Caco-2 (cell line): ENCODE results near the gene KRTAP6-3. TPM values are rescaled to one million over a fixed set of nuclear protein-coding genes. Genes with fewer than 3 reads are reported as not detected.

ENCODE experiments used
- BruUV-seq: library from RNA; stranded (reverse); fragments of 400-500 nt; replicated peaks from 2 replicates; lab custom pipeline; 2021; lab: Mats Ljungman, UMichigan
- CTCF ChIA-PET: fragments of 300-600 bp; sonication (Branson Sonifier 250); formaldehyde crosslinking; loops from one replicate; lab custom pipeline; 2022; ENCODE audit warnings: antibody characterized with exemption; lab: Charles Lee
- POLR2A ChIA-PET: fragments of 300-600 bp; sonication (Branson Sonifier 250); formaldehyde crosslinking; loops from one replicate; lab custom pipeline; 2022; ENCODE audit warnings: antibody characterized with exemption; lab: Charles Lee
- DNase-seq, 2 experiments: peaks; one replicate each; pipeline versions ENCODE4 v3.0.0 to v3.0.0-alpha.2; 2020 to 2022
- H3K27me3 ChIP-seq: replicated peaks from 2 replicates; pipeline ENCODE4 v1.6.0; 2011; ENCODE audit warnings: low read length; ENCODE audit not compliant: control insufficient read depth, insufficient read depth
- H3K36me3 ChIP-seq: 2 replicates; pipeline ENCODE4 v1.5.1; 2011; ENCODE audit warnings: low read length; ENCODE audit not compliant: control insufficient read depth, insufficient read depth
- H3K4me1 ChIP-seq: fragments of 250-450 bp; sonication (Bioruptor Pico); 2 replicates; pipeline ENCODE4 v1.5.1; 2020; ENCODE audit warnings: mild to moderate bottlenecking
- H3K4me3 ChIP-seq: 2 replicates; pipeline ENCODE4 v1.5.1; 2011; ENCODE audit warnings: low read depth, mild to moderate bottlenecking, control low read depth, low read length
- H3K9me3 ChIP-seq: fragments of 250-450 bp; sonication (Bioruptor Pico); 2 replicates; pipeline ENCODE4 v1.5.1; 2020; ENCODE audit warnings: mild to moderate bottlenecking, moderate library complexity
- H3K27ac Mint-ChIP-seq: one replicate; pipeline ENCODE4 v1.8.0; 2022; ENCODE audit warnings: mixed read lengths; ENCODE audit not compliant: unreplicated experiment
- H3K27me3 Mint-ChIP-seq: one replicate; pipeline ENCODE4 v1.8.0; 2022; ENCODE audit warnings: mixed read lengths; ENCODE audit not compliant: insufficient read depth, unreplicated experiment
- H3K36me3 Mint-ChIP-seq: one replicate; pipeline ENCODE4 v1.8.0; 2022; ENCODE audit warnings: mild to moderate bottlenecking, mixed read lengths; ENCODE audit not compliant: insufficient read depth, unreplicated experiment
- H3K4me1 Mint-ChIP-seq: one replicate; pipeline ENCODE4 v1.8.0; 2022; ENCODE audit warnings: low read depth, mixed read lengths; ENCODE audit not compliant: unreplicated experiment
- H3K4me3 Mint-ChIP-seq: one replicate; pipeline ENCODE4 v1.8.0; 2022; ENCODE audit warnings: mild to moderate bottlenecking, moderate library complexity, mixed read lengths; ENCODE audit not compliant: unreplicated experiment
- H3K9me3 Mint-ChIP-seq: one replicate; pipeline ENCODE4 v1.8.0; 2022; ENCODE audit warnings: mixed read lengths; ENCODE audit not compliant: unreplicated experiment
- CTCF ChIP-seq, 2 experiments: fragments of 200-600 bp in 1 of 2; IDR thresholded peaks; 1 replicate in 1 of 2; 2 replicates in 1 of 2; pipeline versions ENCODE4 v1.5.1 to v1.8.0; 2011 to 2022; ENCODE audit warnings: antibody characterized with exemption in 1 of 2, control low read depth in 1 of 2, inconsistent platforms in 1 of 2, low read depth in 1 of 2, low read length in 1 of 2, mild to moderate bottlenecking in 1 of 2, moderate library complexity in 1 of 2; ENCODE audit not compliant: insufficient read depth in 1 of 2, severe bottlenecking in 1 of 2, unreplicated experiment in 1 of 2
- intact Hi-C: fragments of 100-400 bp; cut with micrococcal nuclease; formaldehyde crosslinking; loops from one replicate; pipeline ENCODE4 v1.10.0; 2022; ENCODE audit not compliant: unreplicated experiment
- total RNA-seq: library from RNA; stranded (reverse); gene quantifications from 2 replicates; pipeline ENCODE4 v1.2.3, GENCODE V29; 2022

The KRTAP6-3 gene
- total RNA-seq, 1 experiment from 2014 or later, result not detected

DNA sequence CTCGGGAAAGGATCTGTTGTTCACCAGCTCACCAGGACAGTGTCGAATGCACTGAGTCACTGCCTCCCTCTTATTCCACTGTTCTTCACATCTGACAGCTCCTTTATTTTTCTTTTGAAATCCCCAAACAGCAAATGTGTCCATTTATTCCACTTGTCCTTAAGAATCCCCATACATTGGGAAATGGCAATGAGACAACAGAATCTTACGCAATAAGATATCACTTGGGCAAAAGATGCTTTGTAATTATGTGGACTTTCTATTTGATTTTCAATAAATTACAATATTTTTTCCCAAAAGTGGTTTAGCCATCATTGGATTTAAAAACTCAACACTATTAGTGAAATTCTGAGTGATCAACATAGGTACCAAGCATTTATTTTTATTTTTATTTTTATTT lies 46.4 kb downstream of the KRTAP6-3 start:
- CTCF ChIA-PET, result no interaction called here
- TF ChIP-seq CTCF (IDR thresholded peaks at IDR 0.05; ENCODE audit: insufficient read depth in 1 of 2, low read depth in 1 of 2, low read length in 1 of 2, severe bottlenecking in 1 of 2, unreplicated experiment in 1 of 2), result no peak
- Histone ChIP-seq H3K4me1 (no peaks in the 10 kb centered on the region), H3K9me3 (no peaks in the 10 kb centered on the region), H3K27me3 (no peaks in the 10 kb centered on the region), H3K4me3 (no peak overlapping the region), H3K36me3 (no peaks in the 10 kb centered on the region)
- Mint-ChIP-seq H3K4me3 (no peak overlapping the region), H3K27me3 (no peaks in the 10 kb centered on the region), H3K36me3 (no peaks in the 10 kb centered on the region), H3K9me3 (no peaks in the 10 kb centered on the region), H3K4me1 (no peaks in the 10 kb centered on the region), H3K27ac (no peak overlapping the region)
- no peak for DNase-seq
- BruUV-seq, result no TSS peak
- intact Hi-C loops, result no loop called here
- POLR2A ChIA-PET, result no interaction called here

- Mint-ChIP-seq H3K27me3 (no peaks in the 10 kb centered on the region), H3K36me3 (no peaks in the 10 kb centered on the region), H3K9me3 (no peaks in the 10 kb centered on the region), H3K4me1 (no peaks in the 10 kb centered on the region), H3K4me3 (no peak within 1 kb of the TSS), H3K27ac (no peak within 1 kb of the TSS)
- H3K4me1 ChIP-seq, result no peaks in the 10 kb centered on the region
- POLR2A ChIA-PET, result no interaction called here
- no peak for TF ChIP-seq CTCF (IDR thresholded peaks at IDR 0.05; ENCODE audit: insufficient read depth in 1 of 2, low read depth in 1 of 2, low read length in 1 of 2, severe bottlenecking in 1 of 2, unreplicated experiment in 1 of 2)
- CTCF ChIA-PET, result no interaction called here
- H3K4me3 ChIP-seq, result no peak within 1 kb of the TSS
- intact Hi-C loops, result no loop called here
- H3K9me3 ChIP-seq, result no peaks in the 10 kb centered on the region
- no peak for DNase-seq
- H3K27me3 ChIP-seq, result no peaks in the 10 kb centered on the region
- BruUV-seq, result no TSS peak
- no peaks in the 10 kb centered on the region for H3K36me3 ChIP-seq
Measured at GRCh38 chr21:30642564-30642963, 50.3 kb downstream of the KRTAP6-3 start, which contains the start of gene KRTAP20-3. TSS of gene KRTAP20-3 (plus strand) at chr21:30642864.

Other genes with a start within 250 kb of the KRTAP6-3 start
- gene KRTAP23-1, start 243.8 kb upstream of the KRTAP6-3 start, total RNA-seq, result not detected in 2 replicates
- gene KRTAP13-2, start 220.2 kb upstream of the KRTAP6-3 start, total RNA-seq, result not detected in 2 replicates
- gene KRTAP13-1, start 196.4 kb upstream of the KRTAP6-3 start, total RNA-seq, result not detected in 2 replicates
- gene KRTAP13-3, start 166.5 kb upstream of the KRTAP6-3 start, total RNA-seq, result not detected in 2 replicates
- not detected in 2 replicates for gene KRTAP13-4, start 162.2 kb upstream of the KRTAP6-3 start, total RNA-seq
- not detected in 2 replicates for gene KRTAP15-1, start 152.2 kb upstream of the KRTAP6-3 start, total RNA-seq
- not detected in 2 replicates for gene KRTAP19-1, start 112.1 kb upstream of the KRTAP6-3 start, total RNA-seq
- not detected in 2 replicates for gene KRTAP19-2, start 105.0 kb upstream of the KRTAP6-3 start, total RNA-seq
- not detected in 2 replicates for gene KRTAP19-3, start 100.4 kb upstream of the KRTAP6-3 start, total RNA-seq
- gene KRTAP19-4, start 95.3 kb upstream of the KRTAP6-3 start, total RNA-seq, result not detected in 2 replicates
- gene KRTAP19-5, start 90.3 kb upstream of the KRTAP6-3 start, total RNA-seq, result not detected in 2 replicates
- not detected in 2 replicates for gene KRTAP19-6, start 50.6 kb upstream of the KRTAP6-3 start, total RNA-seq
- not detected in 2 replicates for gene KRTAP19-7, start 31.1 kb upstream of the KRTAP6-3 start, total RNA-seq
- not detected in 2 replicates for gene KRTAP22-2, start 2.0 kb upstream of the KRTAP6-3 start, total RNA-seq
- gene KRTAP6-2, start 6.5 kb downstream of the KRTAP6-3 start, total RNA-seq, result not detected in 2 replicates
- not detected in 2 replicates for gene KRTAP22-1, start 8.6 kb downstream of the KRTAP6-3 start, total RNA-seq
- gene KRTAP6-1, start 21.5 kb downstream of the KRTAP6-3 start, total RNA-seq, result not detected in 2 replicates
- not detected in 2 replicates for gene KRTAP20-1, start 24.0 kb downstream of the KRTAP6-3 start, total RNA-seq
- gene KRTAP20-4, start 28.2 kb downstream of the KRTAP6-3 start, total RNA-seq, result not detected in 2 replicates
- not detected in 2 replicates for gene KRTAP20-2, start 42.8 kb downstream of the KRTAP6-3 start, total RNA-seq
- gene KRTAP20-3, start 50.4 kb downstream of the KRTAP6-3 start, total RNA-seq, result not detected in 2 replicates
- not detected in 2 replicates for gene KRTAP21-3, start 126.3 kb downstream of the KRTAP6-3 start, total RNA-seq
- gene KRTAP21-2, start 154.8 kb downstream of the KRTAP6-3 start, total RNA-seq, result not detected in 2 replicates
- gene KRTAP21-1, start 163.0 kb downstream of the KRTAP6-3 start, total RNA-seq, result not detected in 2 replicates
- not detected in 2 replicates for gene KRTAP8-1, start 220.8 kb downstream of the KRTAP6-3 start, total RNA-seq
- not detected in 2 replicates for gene KRTAP7-1, start 237.3 kb downstream of the KRTAP6-3 start, total RNA-seq